A549 (cell line): ENCODE measurements around the gene MRPL17.

Source experiments
- CEBPB ChIP-seq, 2 experiments: fragments of >200 bp in 1 of 2; sonication (Bioruptor Twin) in 1 of 2; formaldehyde crosslinking in 1 of 2; IDR thresholded peaks; 2 replicates each; pipeline ENCODE4 v1.6.1; 2012 to 2016
- CTCF ChIP-seq: fragments of >200 bp; sonication (Bioruptor Twin); formaldehyde crosslinking; IDR thresholded peaks from 3 replicates; pipeline ENCODE4 v1.5.1; 2016
- MYC ChIP-seq: IDR thresholded peaks from 2 replicates; pipeline ENCODE4 v1.6.1; 2012; ENCODE audit warnings: mild to moderate bottlenecking, inconsistent platforms, low read length, improper control_type of control experiment, borderline replicate concordance
- RARB ChIP-seq: fragments of 250-450 bp; sonication (Bioruptor Pico); IDR thresholded peaks from 2 replicates; pipeline ENCODE4 v1.8.0; 2021; ENCODE audit warnings: mild to moderate bottlenecking, moderate library complexity
- ZNF302 ChIP-seq: fragments of 250-450 bp; sonication (Bioruptor Pico); IDR thresholded peaks from 2 replicates; pipeline ENCODE4 v1.9.0; 2021; ENCODE audit warnings: inconsistent platforms, mild to moderate bottlenecking, moderate library complexity

- TF ChIP-seq CEBPB (IDR thresholded peaks at IDR 0.05) (no peak), CTCF (no peak), ZNF302 (CRISPR knock-in tag) (no peak), MYC (no peak), RARB (no peak)
Measured at GRCh38 chr11:6694229-6694535, 11.0 kb upstream of the MRPL17 start.
